GM19372 (cell line): Measurements from ENCODE around the gene LAMC1.

Source experiments
- ATAC-seq: cut with Tn5 transposase; IDR thresholded peaks from one replicate; pipeline ENCODE4 v1.9.1; 2021; ENCODE audit warnings: mild to moderate bottlenecking, low read depth, moderate library complexity; ENCODE audit not compliant: unreplicated experiment

The LAMC1 gene

GRCh38 chr1:183180218-183180617 lies 157.0 kb downstream of the LAMC1 start:
- no peak for ATAC-seq

- no peak for ATAC-seq
These were observed 157.4 kb downstream of the LAMC1 start for GRCh38 chr1:183180634-183181056.

GRCh38 chr1:183185941-183186490 lies 162.8 kb downstream of the LAMC1 start, which contains the start of gene LAMC2:
Gene LAMC2 (plus strand): TSS chr1:183186264. CDS start chr1:183186353, 89 bp downstream.
- no peak for ATAC-seq

- no peak for ATAC-seq
These were observed 163.6 kb downstream of the LAMC1 start for GRCh38 chr1:183186841-183187240.

GRCh38 chr1:183188240-183188639 lies 165.0 kb downstream of the LAMC1 start:
- ATAC-seq, result no peak

- ATAC-seq, result no peak
These were observed 168.6 kb downstream of the LAMC1 start for GRCh38 chr1:183191833-183192232.

GRCh38 chr1:183193963-183194525 lies 170.8 kb downstream of the LAMC1 start:
- ATAC-seq, result no peak

- peak; percentile 93 for ATAC-seq
These were observed 171.4 kb downstream of the LAMC1 start for GRCh38 chr1:183194527-183195141.

- ATAC-seq, result peak; percentile 36
These were observed 171.9 kb downstream of the LAMC1 start for GRCh38 chr1:183195142-183195574.
